SK-N-MC (cell line): Measurements from ENCODE around the gene PARD3.

Source experiments
- EZH2 ChIP-seq: fragments of 200-600 bp; sonication (generic); IDR thresholded peaks from one replicate; pipeline ENCODE4 v1.6.1; 2017; ENCODE audit warnings: antibody characterized with exemption
- POLR2AphosphoS5 ChIP-seq: IDR thresholded peaks from 2 replicates; pipeline ENCODE4 v1.6.1; 2012; ENCODE audit warnings: mild to moderate bottlenecking, low read depth, low read length, borderline replicate concordance

- TF ChIP-seq EZH2: no peak
- no peak for TF ChIP-seq POLR2AphosphoS5
Measured at GRCh38 chr10:34628174-34628796, 186.8 kb downstream of the PARD3 start.
